Smooth muscle cell (in vitro differentiated cells): ENCODE data around the gene CROCC2. TPM values are rescaled to one million over a fixed set of nuclear protein-coding genes. Genes with fewer than 3 reads are reported as not detected.

Experiments used
- DNase-seq: peaks from one replicate; lab custom pipeline; 2025; ENCODE audit not compliant: unreplicated experiment; lab: John Stamatoyannopoulos, UW
- H2AFZ ChIP-seq: fragments of 200-600 bp; sonication (generic); 2 replicates; pipeline ENCODE4 v1.6.0; 2016; ENCODE audit warnings: antibody characterized with exemption, low read depth, mild to moderate bottlenecking
- H3F3A ChIP-seq: fragments of 200-600 bp; sonication (generic); 2 replicates; pipeline ENCODE4 v1.6.0; 2017; ENCODE audit warnings: antibody characterized with exemption, low read depth
- H3K27ac ChIP-seq: fragments of 200-600 bp; sonication (generic); 2 replicates; pipeline ENCODE4 v1.5.1; 2016; ENCODE audit warnings: low read depth, mild to moderate bottlenecking
- H3K27me3 ChIP-seq: fragments of 200-600 bp; sonication (generic); 2 replicates; pipeline ENCODE4 v1.6.1; 2016; ENCODE audit warnings: low read depth, mild to moderate bottlenecking
- H3K36me3 ChIP-seq: fragments of 200-600 bp; sonication (generic); 2 replicates; pipeline ENCODE4 v1.5.1; 2016; ENCODE audit warnings: low read depth
- H3K4me1 ChIP-seq: fragments of 200-600 bp; sonication (generic); 2 replicates; pipeline ENCODE4 v1.5.1; 2016; ENCODE audit warnings: low read depth
- H3K4me2 ChIP-seq: fragments of 200-600 bp; sonication (generic); 2 replicates; pipeline ENCODE4 v1.6.0; 2016; ENCODE audit warnings: mild to moderate bottlenecking
- H3K4me3 ChIP-seq: fragments of 200-600 bp; sonication (generic); 2 replicates; pipeline ENCODE4 v1.5.1; 2016; ENCODE audit warnings: mild to moderate bottlenecking
- H3K79me2 ChIP-seq: fragments of 200-600 bp; sonication (generic); 2 replicates; pipeline ENCODE4 v1.6.0; 2016; ENCODE audit warnings: low read depth, mild to moderate bottlenecking
- H3K9ac ChIP-seq: fragments of 200-600 bp; sonication (generic); 2 replicates; pipeline ENCODE4 v1.6.0; 2016; ENCODE audit warnings: low read depth
- H3K9me3 ChIP-seq: fragments of 200-600 bp; sonication (generic); replicated peaks from 2 replicates; pipeline ENCODE4 v1.5.1; 2016; ENCODE audit warnings: low read depth
- H4K20me1 ChIP-seq: fragments of 200-600 bp; sonication (generic); 2 replicates; pipeline ENCODE4 v1.6.0; 2016; ENCODE audit warnings: low read depth
- WGBS: methylation state at CpG from one replicate; pipeline ENCODE4 v1.1.7; 2016; ENCODE audit warnings: low lambda C conversion rate; 5-methylcytosine and 5-hydroxymethylcytosine counted together
- polyA plus RNA-seq: library from polyadenylated mRNA; unstranded; fragments of >200 nt; fragmentation: Nextera tagmentation; extraction: Ambion mirVana; gene quantifications from 2 replicates; pipeline ENCODE4 v1.2.1, GENCODE V29; 2016
- total RNA-seq: library from RNA; depleted of rRNA; stranded (reverse); fragments of >200 nt; gene quantifications from 2 replicates; pipeline ENCODE4 v1.2.3, GENCODE V29; 2014
- TF ChIP-seq, protein P1 (sequence below): fragments of 200-600 bp; sonication (generic); IDR thresholded peaks from 2 replicates; pipeline ENCODE4 v1.5.1; 2017; ENCODE audit warnings: borderline replicate concordance, mild to moderate bottlenecking, antibody characterized with exemption; ENCODE audit not compliant: insufficient read depth, poor library complexity, severe bottlenecking

The CROCC2 gene
- total and polyA plus RNA-seq, 2 experiments from 2014 or later: not detected

DNA sequence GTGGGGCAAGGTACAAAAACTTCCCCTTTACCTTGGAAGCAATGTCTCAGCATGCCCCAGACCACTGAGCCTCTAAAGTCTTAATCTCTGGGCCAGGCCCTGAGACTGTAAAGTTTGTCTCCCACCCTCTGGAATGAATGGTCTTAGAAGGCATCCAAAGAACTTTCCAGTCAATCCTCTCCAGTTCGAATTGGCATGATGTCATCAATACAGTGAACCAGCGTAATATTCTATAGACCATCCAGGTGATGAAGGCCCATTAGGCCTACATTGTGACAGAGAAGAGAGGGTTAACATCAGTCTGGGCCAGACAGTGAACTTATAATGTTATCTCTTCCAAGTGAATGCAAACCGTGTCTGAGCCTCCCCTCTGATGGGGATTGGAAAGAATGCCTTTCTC, 21.4 kb upstream of the CROCC2 start:
- Histone ChIP-seq H3F3A (no peaks in the 10 kb centered on the region), H3K36me3 (no peaks in the 10 kb centered on the region), H3K79me2 (no peaks in the 10 kb centered on the region), H3K4me3 (no peak overlapping the region), H4K20me1 (no peaks in the 10 kb centered on the region), H3K4me2 (no peak overlapping the region), H3K9me3 (no peaks in the 10 kb centered on the region), H2AFZ (no peak overlapping the region), H3K27me3 (peaks cover 3% of the 10 kb centered on the region), H3K4me1 (peaks cover 6% of the 10 kb centered on the region), H3K9ac (no peak overlapping the region), H3K27ac (no peak overlapping the region)
- TF ChIP-seq, protein P1, sequence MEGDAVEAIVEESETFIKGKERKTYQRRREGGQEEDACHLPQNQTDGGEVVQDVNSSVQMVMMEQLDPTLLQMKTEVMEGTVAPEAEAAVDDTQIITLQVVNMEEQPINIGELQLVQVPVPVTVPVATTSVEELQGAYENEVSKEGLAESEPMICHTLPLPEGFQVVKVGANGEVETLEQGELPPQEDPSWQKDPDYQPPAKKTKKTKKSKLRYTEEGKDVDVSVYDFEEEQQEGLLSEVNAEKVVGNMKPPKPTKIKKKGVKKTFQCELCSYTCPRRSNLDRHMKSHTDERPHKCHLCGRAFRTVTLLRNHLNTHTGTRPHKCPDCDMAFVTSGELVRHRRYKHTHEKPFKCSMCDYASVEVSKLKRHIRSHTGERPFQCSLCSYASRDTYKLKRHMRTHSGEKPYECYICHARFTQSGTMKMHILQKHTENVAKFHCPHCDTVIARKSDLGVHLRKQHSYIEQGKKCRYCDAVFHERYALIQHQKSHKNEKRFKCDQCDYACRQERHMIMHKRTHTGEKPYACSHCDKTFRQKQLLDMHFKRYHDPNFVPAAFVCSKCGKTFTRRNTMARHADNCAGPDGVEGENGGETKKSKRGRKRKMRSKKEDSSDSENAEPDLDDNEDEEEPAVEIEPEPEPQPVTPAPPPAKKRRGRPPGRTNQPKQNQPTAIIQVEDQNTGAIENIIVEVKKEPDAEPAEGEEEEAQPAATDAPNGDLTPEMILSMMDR: no peak
- DNase-seq: no peak
- 60% methylated on average over 3 of the region's 3 CpGs for whole genome bisulfite sequencing

- no peak overlapping the region for H3K4me3 ChIP-seq
- WGBS: 58% methylated on average over 1 of the region's 1 CpG
- DNase-seq: no peak
Measured at GRCh38 chr2:240885566-240885965, 20.6 kb upstream of the CROCC2 start.

DNA sequence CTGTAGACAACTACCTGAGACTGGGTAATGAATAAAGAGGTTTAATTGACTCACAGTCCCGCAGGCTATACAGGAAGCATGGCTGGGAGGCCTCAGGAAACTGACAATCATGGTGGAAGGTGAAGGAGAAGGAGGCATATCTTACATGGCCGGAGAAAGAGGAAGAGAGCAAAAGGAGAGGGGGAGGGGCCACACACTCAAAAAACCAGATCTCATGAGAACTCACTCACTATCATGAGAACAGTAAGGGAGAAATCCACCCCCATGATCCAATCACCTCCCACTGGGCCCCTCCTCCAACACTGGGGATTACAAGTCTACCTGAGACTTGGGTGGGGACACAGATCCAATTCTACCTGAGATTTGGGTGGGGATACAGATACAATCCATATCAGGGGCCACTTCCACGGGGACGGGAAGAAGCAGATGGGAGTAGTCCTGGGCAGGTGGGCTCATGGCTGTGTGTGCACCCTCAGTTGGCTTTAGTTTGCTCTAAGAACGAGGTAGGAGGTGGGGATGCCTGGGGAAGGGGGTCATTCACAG, 20.0 kb upstream of the CROCC2 start:
- Histone ChIP-seq H3K27ac (no peak overlapping the region), H3K4me3 (no peak overlapping the region), H3K4me2 (no peak overlapping the region), H3K27me3 (no peaks in the 10 kb centered on the region), H3K36me3 (no peaks in the 10 kb centered on the region), H4K20me1 (no peaks in the 10 kb centered on the region), H2AFZ (no peak overlapping the region), H3K79me2 (no peaks in the 10 kb centered on the region), H3K9me3 (no peaks in the 10 kb centered on the region), H3K9ac (no peak overlapping the region), H3K4me1 (peaks cover 6% of the 10 kb centered on the region), H3F3A (no peaks in the 10 kb centered on the region)
- TF ChIP-seq, protein P1: no peak
- WGBS: 82% methylated on average over 5 of the region's 5 CpGs
- DNase-seq: no peak

More at GRCh38 chr2:240885566-240885965, 20.6 kb upstream of the CROCC2 start:
- no peaks in the 10 kb centered on the region for H3K9me3 ChIP-seq
- no peak overlapping the region for H2AFZ ChIP-seq
- H3K79me2 ChIP-seq: no peaks in the 10 kb centered on the region
- no peaks in the 10 kb centered on the region for H3K36me3 ChIP-seq
- H3K27ac ChIP-seq: no peak overlapping the region
- no peaks in the 10 kb centered on the region for H4K20me1 ChIP-seq
- H3K9ac ChIP-seq: no peak overlapping the region
- H3K27me3 ChIP-seq: peaks cover 3% of the 10 kb centered on the region
- H3K4me2 ChIP-seq: no peak overlapping the region
- H3F3A ChIP-seq: no peaks in the 10 kb centered on the region
- peaks cover 6% of the 10 kb centered on the region for H3K4me1 ChIP-seq
- TF ChIP-seq, protein P1: no peak
